GM12878 (cell line): ENCODE measurements around the gene PTK6.

ENCODE experiments used
- CTCF ChIP-seq, 3 experiments: IDR thresholded peaks in 2 of 3; conservative IDR thresholded peaks in 1 of 3; 2 replicates each; pipeline ENCODE4 v1.5.1; 2011; ENCODE audit warnings: low read depth in 3 of 3, low read length in 3 of 3, mild to moderate bottlenecking in 3 of 3, control low read depth in 2 of 3, moderate library complexity in 2 of 3, inconsistent platforms in 1 of 3, mixed read lengths in 1 of 3; ENCODE audit not compliant: control insufficient read depth in 2 of 3, insufficient read depth in 1 of 3; ENCODE audit errors: extremely low read depth in 1 of 3
- GATAD2B ChIP-seq: fragments of 450-650 bp; conservative IDR thresholded peaks from 2 replicates; pipeline ENCODE4 v1.6.1; 2017; ENCODE audit warnings: low read depth, mild to moderate bottlenecking, moderate library complexity
- KDM1A ChIP-seq: fragments of 200-600 bp; sonication (generic); IDR thresholded peaks from 2 replicates; pipeline ENCODE4 v1.6.1; 2016; ENCODE audit warnings: borderline replicate concordance
- MAX ChIP-seq: IDR thresholded peaks from 2 replicates; pipeline ENCODE4 v1.6.1; 2012; ENCODE audit warnings: low read depth, low read length, improper control_type of control experiment
- POLR2AphosphoS5 ChIP-seq: IDR thresholded peaks from 2 replicates; pipeline ENCODE4 v1.6.1; 2011; ENCODE audit warnings: mild to moderate bottlenecking, low read length, inconsistent platforms
- TARDBP ChIP-seq: IDR thresholded peaks from 2 replicates; pipeline ENCODE4 v1.6.1; 2016; ENCODE audit warnings: borderline replicate concordance
- WRNIP1 ChIP-seq: IDR thresholded peaks from 2 replicates; pipeline ENCODE4 v1.6.1; 2011; ENCODE audit warnings: low read depth, low read length, improper control_type of control experiment, borderline replicate concordance

DNA sequence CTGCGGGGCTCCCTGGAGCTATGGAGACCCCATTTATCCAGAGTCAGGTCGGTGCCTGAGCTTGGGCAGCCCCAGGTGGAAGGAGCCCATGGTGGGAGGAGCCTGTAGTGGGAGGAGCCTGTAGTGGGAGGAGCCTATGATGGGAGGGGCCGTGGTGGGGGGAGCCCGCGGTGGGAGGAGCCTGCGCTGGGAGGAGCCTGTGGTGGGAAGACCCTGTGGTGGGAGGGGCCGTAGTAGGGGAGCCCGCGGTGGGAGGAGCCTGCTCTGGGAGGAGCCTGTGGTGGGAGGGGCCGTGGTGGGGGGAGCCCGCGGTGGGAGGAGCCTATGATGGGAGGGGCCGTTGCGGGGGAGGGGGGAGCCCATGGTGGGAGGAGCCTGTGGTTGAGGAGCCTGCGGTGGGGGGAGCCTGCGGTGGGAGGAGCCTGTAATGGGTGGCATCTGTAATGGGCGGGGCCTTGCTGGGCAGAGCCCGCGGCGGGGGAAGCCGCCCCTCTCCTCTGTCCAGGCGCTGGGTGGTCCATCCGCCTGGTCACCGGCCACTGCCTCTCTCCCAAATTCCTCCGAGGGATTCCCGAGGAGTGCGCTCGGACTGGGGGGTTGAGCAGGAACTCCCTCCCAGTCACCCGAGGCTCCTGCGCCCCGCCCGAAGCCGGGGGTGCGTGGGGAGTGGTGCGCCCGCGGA is 16.2 kb upstream of the PTK6 start:
- TF ChIP-seq POLR2AphosphoS5 (no peak), CTCF (IDR thresholded peaks at IDR 0.05 in 2 of 3, conservative IDR thresholded peaks at IDR 0.05 in 1 of 3; ENCODE audit: control insufficient read depth in 2 of 3, extremely low read depth in 1 of 3, insufficient read depth in 1 of 3, low read depth in 3 of 3, low read length in 3 of 3) (no peak), TARDBP (no peak), WRNIP1 (no peak), KDM1A (no peak), GATAD2B (peak; percentile 58), MAX (no peak)
